HG03159 (cell line): ENCODE results near the gene BMAL1.

Experiments used
- ATAC-seq: cut with Tn5 transposase; IDR thresholded peaks from one replicate; pipeline ENCODE4 v1.9.1; 2021; ENCODE audit warnings: mild to moderate bottlenecking, moderate library complexity; ENCODE audit not compliant: unreplicated experiment

The BMAL1 gene

DNA sequence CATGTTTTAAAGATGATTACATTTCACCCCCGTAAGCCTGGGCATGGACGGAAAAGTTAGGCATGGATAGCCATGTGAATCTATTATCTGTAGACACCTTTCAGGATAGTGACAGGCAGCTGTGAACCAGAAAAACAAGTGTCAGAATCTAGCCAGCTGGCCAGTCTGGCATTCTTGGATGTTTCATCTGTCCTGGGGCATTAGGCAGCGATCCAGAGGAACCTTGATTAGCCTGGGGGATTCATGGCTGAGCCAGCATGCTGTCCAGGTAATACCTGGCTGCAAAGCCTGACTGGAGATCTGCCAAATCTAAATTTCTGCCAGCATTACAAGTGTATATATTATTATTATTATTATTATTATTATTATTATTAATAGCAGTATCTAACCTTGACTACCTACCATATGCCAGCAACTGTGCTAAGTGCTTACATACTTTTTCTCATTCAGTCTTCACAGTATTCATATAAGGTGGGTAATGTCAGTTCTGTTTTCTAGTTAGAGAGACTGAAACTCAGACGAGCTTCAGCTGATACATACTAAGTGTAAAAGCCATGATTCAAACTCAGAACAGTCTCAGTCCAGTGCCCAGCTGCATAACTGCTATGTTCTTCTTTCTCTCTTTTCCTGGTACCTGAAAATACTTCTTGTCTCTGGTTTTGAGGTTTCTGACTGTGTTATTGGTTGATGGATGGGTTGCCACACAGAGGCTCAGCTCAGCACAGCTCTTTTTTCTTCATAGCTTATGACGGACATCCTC lies 12.8 kb downstream of the BMAL1 start:
- ATAC-seq, result no peak

- ATAC-seq, result no peak
These were observed 13.8 kb downstream of the BMAL1 start for GRCh38 chr11:13291361-13291760.

GRCh38 chr11:13291800-13292199 lies 14.2 kb downstream of the BMAL1 start:
- no peak for ATAC-seq

GRCh38 chr11:13292970-13293369 lies 15.4 kb downstream of the BMAL1 start:
- no peak for ATAC-seq

- no peak for ATAC-seq
These were observed 16.6 kb downstream of the BMAL1 start for GRCh38 chr11:13294178-13294577.

DNA sequence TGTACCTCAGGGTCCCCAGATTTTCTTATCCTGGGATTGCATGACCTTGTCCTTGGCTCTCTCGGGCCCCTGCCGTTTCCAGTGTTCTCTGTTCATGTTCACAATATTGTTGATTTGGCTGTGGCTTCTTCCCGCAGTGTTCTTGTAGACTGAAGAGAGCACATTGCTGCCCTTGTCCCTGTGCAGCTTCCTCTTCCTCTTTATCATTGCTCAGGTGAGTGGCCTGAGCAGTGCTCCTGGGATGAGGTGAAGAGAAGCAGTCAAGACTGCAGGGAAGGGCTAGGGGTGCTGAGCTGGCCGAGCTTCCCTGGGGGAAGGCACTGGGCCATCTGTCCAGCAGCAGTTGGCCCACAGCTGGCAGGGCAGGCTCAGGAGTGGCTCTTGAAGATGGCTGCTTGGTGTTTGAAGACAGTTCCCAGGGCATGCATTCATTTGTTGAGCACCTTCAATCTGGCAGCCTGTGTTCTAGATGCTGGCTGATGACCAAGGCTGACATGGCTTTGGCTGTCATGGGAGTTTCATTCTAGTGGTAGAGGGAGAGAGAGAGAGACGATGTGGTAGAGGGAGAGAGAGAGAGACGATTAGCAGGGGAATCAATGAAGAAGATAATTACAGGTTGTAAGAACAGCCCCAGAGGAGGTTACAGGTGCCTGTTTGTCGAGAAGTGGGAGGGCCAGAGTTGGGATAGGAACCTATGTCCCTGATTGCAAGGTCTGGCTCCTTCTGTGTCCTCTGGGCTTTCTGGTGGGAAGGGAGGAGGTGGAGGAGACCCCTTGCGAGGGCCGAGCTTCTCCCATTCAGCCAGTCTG lies 17.4 kb downstream of the BMAL1 start:
- ATAC-seq, result no peak

GRCh38 chr11:13297308-13297916 lies 19.8 kb downstream of the BMAL1 start:
- ATAC-seq, result no peak

GRCh38 chr11:13297917-13298356 lies 20.3 kb downstream of the BMAL1 start:
- no peak for ATAC-seq

GRCh38 chr11:13298765-13299164 lies 21.2 kb downstream of the BMAL1 start:
- ATAC-seq, result no peak

GRCh38 chr11:13301522-13301921 lies 23.9 kb downstream of the BMAL1 start:
- no peak for ATAC-seq

GRCh38 chr11:13302420-13302958 lies 24.9 kb downstream of the BMAL1 start:
- ATAC-seq, result no peak

DNA sequence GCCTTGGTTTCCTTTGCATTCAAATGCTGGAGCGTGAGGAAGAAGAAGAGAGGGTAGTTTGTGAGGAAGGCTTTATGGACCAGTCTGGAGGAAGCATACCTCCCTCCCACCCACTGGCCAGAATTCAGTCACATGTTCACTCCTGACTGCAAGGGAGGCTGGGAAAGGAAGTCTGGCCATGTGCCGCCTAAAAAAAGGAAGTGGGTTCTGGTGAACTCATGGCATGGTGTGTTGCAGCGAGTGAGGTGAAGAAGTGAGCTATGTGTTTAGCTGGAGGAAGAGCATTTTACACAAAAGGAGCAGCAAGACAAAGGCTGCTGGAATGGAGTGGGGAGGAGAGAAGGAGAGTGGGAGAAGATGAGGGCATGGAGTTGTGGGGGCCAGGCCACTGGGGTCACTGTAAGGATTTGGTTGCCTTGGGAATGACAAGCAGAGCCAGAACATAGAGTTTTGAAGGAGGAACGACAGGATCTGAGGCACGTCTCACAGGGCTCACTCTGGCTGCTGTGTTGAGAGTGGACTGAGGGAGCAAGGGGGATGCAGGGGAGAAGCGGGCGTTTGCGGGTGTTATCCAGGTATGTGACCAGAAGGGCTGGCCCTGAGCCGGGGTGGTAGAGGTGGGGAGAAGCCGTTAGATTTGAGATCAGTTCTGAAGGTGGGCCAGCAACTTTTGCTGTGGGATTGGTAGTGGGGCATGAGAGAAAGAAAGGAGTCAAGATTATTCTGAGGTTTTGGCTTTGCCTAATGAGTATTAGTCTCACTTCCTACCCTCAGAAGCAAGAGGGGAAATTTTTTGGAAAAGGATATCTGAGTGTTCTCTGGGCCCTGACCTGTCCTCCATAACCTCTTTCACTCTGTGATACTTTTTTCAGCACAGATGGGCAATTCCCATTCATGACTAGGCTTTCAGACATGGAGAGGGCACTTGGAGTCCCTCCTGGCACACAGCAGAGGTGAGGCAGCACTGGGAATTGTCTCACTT lies 26.4 kb downstream of the BMAL1 start:
- no peak for ATAC-seq

- no peak for ATAC-seq
These were observed 27.2 kb downstream of the BMAL1 start for GRCh38 chr11:13304655-13305335.

DNA sequence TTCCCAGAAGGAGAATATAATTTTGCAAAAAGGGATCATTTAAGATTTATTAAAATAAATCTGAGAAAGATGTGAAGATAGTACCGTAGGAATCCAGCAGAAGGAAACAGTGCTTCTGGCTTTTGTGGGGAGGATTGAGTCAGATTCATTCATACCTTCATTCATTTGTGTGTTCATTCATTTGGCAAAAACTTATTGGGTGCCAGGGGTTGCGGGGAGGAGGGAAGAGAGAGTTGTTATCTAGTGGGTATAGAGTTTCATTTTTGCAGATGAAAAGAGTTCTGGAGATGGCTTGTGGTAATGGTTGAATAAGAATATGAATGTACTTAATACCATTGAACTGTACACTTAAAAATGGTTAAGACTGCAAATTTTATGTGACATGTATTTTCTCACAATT lies 31.1 kb downstream of the BMAL1 start:
- no peak for ATAC-seq

DNA sequence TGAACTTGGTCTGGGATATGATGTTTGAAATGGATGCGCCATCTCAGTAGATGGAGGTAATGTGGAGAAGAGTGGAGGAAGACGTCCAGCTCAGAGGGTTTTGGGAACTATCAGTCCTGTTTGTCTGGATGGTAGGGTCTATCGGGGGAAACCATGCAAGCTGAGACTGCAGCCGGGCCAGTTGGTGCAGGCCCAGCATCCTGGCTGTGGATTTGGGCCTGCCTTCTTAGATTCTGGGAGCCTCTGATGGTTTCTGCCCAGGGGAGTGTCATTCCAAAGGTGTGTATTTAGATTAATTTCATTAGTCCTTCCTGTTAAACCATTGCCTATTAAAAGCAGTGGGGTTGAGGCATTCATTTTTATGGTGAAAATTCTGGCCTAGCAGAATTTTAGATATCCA lies 31.6 kb downstream of the BMAL1 start:
- no peak for ATAC-seq

- ATAC-seq, result no peak
These were observed 32.9 kb downstream of the BMAL1 start for GRCh38 chr11:13310443-13310842.

GRCh38 chr11:13311570-13311969 lies 34.0 kb downstream of the BMAL1 start:
- ATAC-seq, result no peak

GRCh38 chr11:13313005-13313819 lies 35.6 kb downstream of the BMAL1 start:
- ATAC-seq, result no peak
